K562 (cell line): ENCODE results near the gene CLDN5. TPM values are rescaled to one million over a fixed set of nuclear protein-coding genes. Genes with fewer than 3 reads are reported as not detected.

ENCODE experiments used
- ATAC-seq: fragments of 200-7000 bp; cut with Tn5 transposase; 3 replicates; pipeline ENCODE4 v1.9.1; 2020; ENCODE audit warnings: moderate library complexity
- BruUV-seq: library from RNA; stranded (reverse); fragments of 400-500 nt; replicated peaks from 2 replicates; lab custom pipeline; 2021; lab: Mats Ljungman, UMichigan
- CTCF ChIA-PET: fragments of 300-600 bp; formaldehyde crosslinking; extraction: SDS; loops from one replicate; lab custom pipeline; 2021; ENCODE audit warnings: low intra/inter-chr PET ratio; lab: Yijun Ruan, JAX
- POLR2A ChIA-PET: fragments of 300-600, 350-650 bp; sonication (Branson Sonifier 250); formaldehyde crosslinking; extraction: SDS; loops from one replicate; lab custom pipeline; 2021; ENCODE audit warnings: antibody characterized with exemption, inconsistent platforms; lab: Yijun Ruan, JAX
- DNase-seq, 4 experiments: peaks; one replicate each; pipeline versions ENCODE4 v3.0.0 to v3.0.0-alpha.2; 2011 to 2018; ENCODE audit warnings: low spot score in 3 of 4, mixed read lengths in 3 of 4; ENCODE audit errors: extremely low read depth in 1 of 4
- FAIRE-seq: peaks from 2 replicates; lab custom pipeline; 2011; peaks lifted over from hg19 to GRCh38; lab: Jason Lieb, UNC
- H2AFZ ChIP-seq: 2 replicates; pipeline ENCODE4 v1.6.0; 2011; ENCODE audit warnings: low read depth, low read length, control low read depth, inconsistent platforms
- H3K27ac ChIP-seq: fragments of 200-600 bp; 3 replicates; pipeline ENCODE4 v1.8.0; 2011; ENCODE audit warnings: low read depth, mild to moderate bottlenecking, control low read depth, inconsistent platforms, low read length, moderate library complexity, mixed read lengths; ENCODE audit errors: extremely low read depth
- H3K27me3 ChIP-seq, 2 experiments: fragments of 300-600 bp in 1 of 2; 2 replicates in 1 of 2; 3 replicates in 1 of 2; pipeline versions ENCODE4 v1.6.0 to v1.8.0; 2011; ENCODE audit warnings: inconsistent platforms in 2 of 2, low read length in 2 of 2, mild to moderate bottlenecking in 1 of 2, mixed read lengths in 1 of 2, moderate library complexity in 1 of 2; ENCODE audit not compliant: control insufficient read depth in 2 of 2, insufficient read depth in 2 of 2
- H3K36me3 ChIP-seq: fragments of 300-600 bp; 3 replicates; pipeline ENCODE4 v1.8.0; 2011; ENCODE audit warnings: mild to moderate bottlenecking, low read length, inconsistent platforms; ENCODE audit not compliant: control insufficient read depth, insufficient read depth
- H3K4me1 ChIP-seq, 2 experiments: fragments of 200-600 bp in 1 of 2; replicated peaks in 1 of 2; 2 replicates in 1 of 2; 3 replicates in 1 of 2; pipeline versions ENCODE4 v1.5.1 to v1.8.0; 2011; ENCODE audit warnings: inconsistent platforms in 2 of 2, low read length in 2 of 2, mild to moderate bottlenecking in 1 of 2, mixed read lengths in 1 of 2, moderate library complexity in 1 of 2; ENCODE audit not compliant: control insufficient read depth in 2 of 2, insufficient read depth in 2 of 2
- H3K4me2 ChIP-seq: 2 replicates; pipeline ENCODE4 v1.6.1; 2011; ENCODE audit warnings: low read length, control low read depth, inconsistent platforms, mixed read lengths; ENCODE audit not compliant: insufficient read depth
- H3K4me3 ChIP-seq: fragments of 200-600 bp; sonication (generic), shearing (Covaris generic); 2 replicates; pipeline ENCODE4 v1.5.1; 2016; ENCODE audit warnings: control low read depth, inconsistent platforms
- H3K79me2 ChIP-seq: fragments of 200-600 bp; 3 replicates; pipeline ENCODE4 v1.8.0; 2011; ENCODE audit warnings: low read length, inconsistent platforms; ENCODE audit not compliant: control insufficient read depth, insufficient read depth
- H3K9ac ChIP-seq, 2 experiments: 2 replicates each; pipeline versions ENCODE4 v1.6.0 to v1.6.1; 2011; ENCODE audit warnings: low read depth in 2 of 2, low read length in 2 of 2, control low read depth in 1 of 2, inconsistent platforms in 1 of 2, mild to moderate bottlenecking in 1 of 2, mixed read lengths in 1 of 2; ENCODE audit not compliant: insufficient read depth in 1 of 2
- H3K9me1 ChIP-seq: one replicate; pipeline ENCODE4 v1.6.0; 2011; ENCODE audit warnings: inconsistent platforms, mild to moderate bottlenecking, low read length, moderate library complexity; ENCODE audit not compliant: control insufficient read depth, insufficient read depth
- H3K9me3 ChIP-seq: replicated peaks from 2 replicates; pipeline ENCODE4 v1.5.1; 2011; ENCODE audit warnings: low read depth, low read length, inconsistent platforms; ENCODE audit not compliant: control insufficient read depth, insufficient read depth
- H4K20me1 ChIP-seq: replicated peaks from 2 replicates; pipeline ENCODE4 v1.6.1; 2011; ENCODE audit warnings: low read length, inconsistent platforms, mixed read lengths; ENCODE audit not compliant: control insufficient read depth, insufficient read depth
- ATF6 ChIP-seq: sonication (generic); formaldehyde crosslinking; IDR thresholded peaks from 2 replicates; pipeline ENCODE4 v1.4.0; 2020; ENCODE audit warnings: mild to moderate bottlenecking, missing genetic modification reagents
- EZH2 ChIP-seq: IDR thresholded peaks from 2 replicates; pipeline ENCODE4 v1.6.1; 2012; ENCODE audit warnings: low read depth, mild to moderate bottlenecking, inconsistent platforms, low read length, borderline replicate concordance
- FOXP4 ChIP-seq: sonication (generic); formaldehyde crosslinking; IDR thresholded peaks from 2 replicates; pipeline ENCODE4 v1.8.0; 2022; ENCODE audit warnings: mild to moderate bottlenecking, missing genetic modification reagents, borderline replicate concordance
- HOMEZ ChIP-seq: fragments of 250-450 bp; sonication (Bioruptor Pico); IDR thresholded peaks from 2 replicates; pipeline ENCODE4 v1.4.0; 2020; ENCODE audit warnings: mild to moderate bottlenecking, moderate library complexity
- IRF2 ChIP-seq: sonication (generic); formaldehyde crosslinking; IDR thresholded peaks from 2 replicates; pipeline ENCODE4 v1.8.1; 2022; ENCODE audit warnings: mild to moderate bottlenecking, missing genetic modification reagents
- KDM4B ChIP-seq, 2 experiments: fragments of 450-650 bp in 1 of 2; sonication (generic) in 1 of 2; IDR thresholded peaks; 2 replicates each; pipeline ENCODE4 v1.6.1; 2016 to 2017; ENCODE audit warnings: borderline replicate concordance in 2 of 2, antibody characterized with exemption in 1 of 2, low read depth in 1 of 2, mild to moderate bottlenecking in 1 of 2
- MAFK ChIP-seq: IDR thresholded peaks from 2 replicates; pipeline ENCODE4 v1.6.1; 2011; ENCODE audit warnings: low read length, improper control_type of control experiment
- MAZ ChIP-seq, 2 experiments: fragments of 450-650 bp in 1 of 2; sonication (generic) in 1 of 2; formaldehyde crosslinking; IDR thresholded peaks in 1 of 2; conservative IDR thresholded peaks in 1 of 2; 2 replicates each; pipeline versions ENCODE4 v1.4.0 to v1.5.0; 2020; ENCODE audit warnings: mild to moderate bottlenecking in 1 of 2, missing genetic modification reagents in 1 of 2
- POLR3A ChIP-seq: IDR thresholded peaks from 2 replicates; pipeline ENCODE4 v1.6.1; 2011; ENCODE audit warnings: borderline replicate concordance, mild to moderate bottlenecking, moderate library complexity; ENCODE audit not compliant: insufficient read length, insufficient read depth; ENCODE audit errors: extremely low read depth
- ZBTB11 ChIP-seq, 3 experiments: fragments of 200-800 bp in 1 of 3; fragments of 250-450 bp in 1 of 3; fragments of 450-650 bp in 1 of 3; sonication (Bioruptor Pico) in 1 of 3; sonication (Bioruptor generic) in 1 of 3; formaldehyde crosslinking in 1 of 3; IDR thresholded peaks; 2 replicates each; pipeline versions ENCODE4 v1.6.1 to v1.8.0; 2016 to 2022; ENCODE audit warnings: mild to moderate bottlenecking in 2 of 3, missing genetic modification characterization in 2 of 3, missing compliant biosample characterization in 1 of 3, moderate library complexity in 1 of 3
- ZNF586 ChIP-seq: fragments of 450-650 bp; formaldehyde crosslinking; conservative IDR thresholded peaks from 2 replicates; pipeline ENCODE4 v1.4.0; 2020; ENCODE audit warnings: mild to moderate bottlenecking, moderate library complexity
- WGBS: fragments of 100-300 bp; shearing (Covaris generic); methylation state at CpG from one replicate; pipeline ENCODE4 v1.1.6; 2016; ENCODE audit warnings: low coverage, mixed read lengths; ENCODE audit not compliant: insufficient coverage; ENCODE audit errors: missing lambda C conversion rate; 5-methylcytosine and 5-hydroxymethylcytosine counted together
- in situ Hi-C: fragments of 300-500 bp; cut with MboI; formaldehyde crosslinking; loops from 4 replicates; pipeline ENCODE4 v1.15.0; 2018; ENCODE audit warnings: inconsistent platforms, mixed read lengths
- intact Hi-C: fragments of 100-400 bp; cut with micrococcal nuclease; formaldehyde crosslinking; loops from 2 replicates; pipeline ENCODE4 v1.14.2; 2022
- polyA plus RNA-seq, 8 experiments: library from polyadenylated mRNA; depleted of rRNA in 4 of 8; stranded (reverse) in 5 of 8; unstranded in 3 of 8; fragments of >200 nt; fragmentation: Nextera tagmentation in 2 of 8; fragmentation: Illumina TruSeq in 1 of 8; extraction: Ambion mirVana in 2 of 8; extraction: Trizol in 1 of 8; gene quantifications; 2 replicates each; pipeline versions ENCODE4 v1.2.1 to v1.2.3, GENCODE V29; 2011 to 2014; ENCODE audit warnings: inconsistent platforms in 1 of 8, missing spikeins in 1 of 8
- total RNA-seq, 7 experiments: library from RNA; depleted of rRNA in 6 of 7; stranded (reverse); fragments of >200 nt in 6 of 7; fragmentation: Illumina TruSeq in 2 of 7; extraction: Trizol in 2 of 7; gene quantifications; 2 replicates each; pipeline versions ENCODE4 v1.2.1 to v1.2.3, GENCODE V29; 2011 to 2021; ENCODE audit warnings: low replicate concordance in 1 of 7

CLDN5 gene
- total and polyA plus RNA-seq, 9 of the 15 experiments (the other 6 are each of a cell fraction or from before 2014, with no cell fraction given): 0.20 TPM; not detected in 8

- FAIRE-seq: no peak
- no TSS peak for BruUV-seq
- no peak for DNase-seq
- Histone ChIP-seq H3K36me3 (peaks cover 100% of the 10 kb centered on the region), H3K4me3 (no peak overlapping the region), H3K27ac (no peak overlapping the region), H3K4me2 (no peak overlapping the region), H2AFZ (no peak overlapping the region), H3K27me3 (no peaks in the 10 kb centered on the region), H3K9me1 (peaks cover 5% of the 10 kb centered on the region), H3K4me1 (peaks cover 0 to 11% of the 10 kb centered on the region in 2 experiments; a peak in 2 of 5 replicates), H3K9ac (peak overlapping the region in 1 of 2 experiments; percentile 54; a peak in 2 of 4 replicates), H3K9me3 (no peaks in the 10 kb centered on the region), H3K79me2 (no peaks in the 10 kb centered on the region), H4K20me1 (peaks cover 12% of the 10 kb centered on the region)
- WGBS: 96% methylated on average over 10 of the region's 10 CpGs
- ChIA-PET CTCF (no interaction called here), POLR2A (interaction anchor here (0.6 to 4.6 kb wide), 8 partner anchors 8 to 383 kb away, joined by 3 to 33 read pairs (median 6); partner anchors contain the start of gene CDC45)
- ATAC-seq: no peak
- in situ Hi-C loops: no loop called here
- intact Hi-C loops: no loop called here
- TF ChIP-seq ATF6 (no peak), FOXP4 (CRISPR knock-in tag) (no peak), HOMEZ (peak; percentile 65; the same call in 1 of the 2 replicates), EZH2 (no peak), ZBTB11 (CRISPR knock-in tag; IDR thresholded peaks at IDR 0.05) (0 out of 6 replicates have a peak, but pooled peaks of 1 of the 3 experiments have one; percentile 10), KDM4B (IDR thresholded peaks at IDR 0.05; ENCODE audit: borderline replicate concordance in 2 of 2, low read depth in 1 of 2) (no peak), MAFK (no peak), IRF2 (CRISPR knock-in tag) (peak; percentile 73; the same call in 1 of the 2 replicates), ZNF586 (CRISPR knock-in tag) (no peak), POLR3A (no peak), MAZ (CRISPR knock-in tag; conservative IDR thresholded peaks at IDR 0.05 in 1 of 2, IDR thresholded peaks at IDR 0.05 in 1 of 2) (0 out of 4 replicates have a peak, but pooled peaks of 1 of the 2 experiments have one; percentile 27)
Measured at GRCh38 chr22:19517171-19517500, 7.1 kb downstream of the CLDN5 start.
